WERI-Rb-1 (cell line): Measurements from ENCODE around the gene PRKCZ.

ENCODE experiments used
- DNase-seq: peaks from one replicate; pipeline ENCODE4 v3.0.0-alpha.2; 2020
- H3K27ac ChIP-seq: fragments of 250-450 bp; sonication (Bioruptor Pico); 2 replicates; pipeline ENCODE4 v1.5.1; 2020; ENCODE audit warnings: mild to moderate bottlenecking, moderate library complexity
- H3K27me3 ChIP-seq: fragments of 250-450 bp; sonication (Bioruptor Pico); 2 replicates; pipeline ENCODE4 v1.5.1; 2021; ENCODE audit warnings: mild to moderate bottlenecking, low read depth, moderate library complexity; ENCODE audit not compliant: insufficient read depth, severe bottlenecking
- H3K36me3 ChIP-seq: fragments of 250-450 bp; sonication (Bioruptor Pico); 2 replicates; pipeline ENCODE4 v1.5.1; 2020; ENCODE audit warnings: mild to moderate bottlenecking, moderate library complexity
- H3K4me3 ChIP-seq: 2 replicates; pipeline ENCODE4 v1.5.1; 2011; ENCODE audit warnings: low read depth, mild to moderate bottlenecking, control low read depth, low read length
- H3K9me3 ChIP-seq: fragments of 250-450 bp; sonication (Bioruptor Pico); 2 replicates; pipeline ENCODE4 v1.5.1; 2021; ENCODE audit warnings: mild to moderate bottlenecking, moderate library complexity; ENCODE audit not compliant: severe bottlenecking
- TF ChIP-seq, protein P1 (sequence below): IDR thresholded peaks from 2 replicates; pipeline ENCODE4 v1.5.1; 2011; ENCODE audit warnings: low read depth, mild to moderate bottlenecking, control low read depth, inconsistent platforms, low read length

The PRKCZ gene

DNA sequence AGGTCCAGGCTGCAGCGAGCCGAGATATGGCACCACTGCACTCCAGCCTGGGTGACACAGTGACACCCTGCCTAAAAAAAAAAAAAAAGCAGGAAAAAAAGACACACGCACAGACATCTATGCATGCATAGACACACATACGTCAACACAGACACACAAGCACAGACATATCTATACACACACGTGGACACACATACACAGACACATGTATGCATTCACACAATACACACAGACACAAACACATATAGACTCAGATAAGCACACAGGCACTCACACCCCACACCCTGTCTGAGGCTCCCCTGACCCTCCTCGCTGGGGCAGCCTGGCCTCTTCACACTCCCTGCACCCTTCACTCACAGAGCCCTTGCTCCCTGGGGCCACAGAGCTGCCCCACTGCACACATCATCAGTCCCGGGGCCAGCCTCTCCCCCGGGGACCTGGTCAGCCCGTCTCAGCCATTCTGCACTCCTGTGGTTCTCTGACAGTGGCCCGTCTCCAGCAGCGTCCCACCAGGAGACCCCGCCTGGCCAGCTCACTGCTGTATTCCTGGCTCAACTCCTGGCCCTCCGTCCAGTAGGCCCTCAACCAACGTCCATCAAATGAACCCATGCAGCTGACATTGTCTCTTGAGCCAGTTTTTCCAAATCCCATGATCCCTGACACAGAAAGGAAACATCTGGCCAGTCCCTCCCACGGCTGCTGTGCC is 4.6 kb upstream of the PRKCZ start:
- TF ChIP-seq, protein P1, sequence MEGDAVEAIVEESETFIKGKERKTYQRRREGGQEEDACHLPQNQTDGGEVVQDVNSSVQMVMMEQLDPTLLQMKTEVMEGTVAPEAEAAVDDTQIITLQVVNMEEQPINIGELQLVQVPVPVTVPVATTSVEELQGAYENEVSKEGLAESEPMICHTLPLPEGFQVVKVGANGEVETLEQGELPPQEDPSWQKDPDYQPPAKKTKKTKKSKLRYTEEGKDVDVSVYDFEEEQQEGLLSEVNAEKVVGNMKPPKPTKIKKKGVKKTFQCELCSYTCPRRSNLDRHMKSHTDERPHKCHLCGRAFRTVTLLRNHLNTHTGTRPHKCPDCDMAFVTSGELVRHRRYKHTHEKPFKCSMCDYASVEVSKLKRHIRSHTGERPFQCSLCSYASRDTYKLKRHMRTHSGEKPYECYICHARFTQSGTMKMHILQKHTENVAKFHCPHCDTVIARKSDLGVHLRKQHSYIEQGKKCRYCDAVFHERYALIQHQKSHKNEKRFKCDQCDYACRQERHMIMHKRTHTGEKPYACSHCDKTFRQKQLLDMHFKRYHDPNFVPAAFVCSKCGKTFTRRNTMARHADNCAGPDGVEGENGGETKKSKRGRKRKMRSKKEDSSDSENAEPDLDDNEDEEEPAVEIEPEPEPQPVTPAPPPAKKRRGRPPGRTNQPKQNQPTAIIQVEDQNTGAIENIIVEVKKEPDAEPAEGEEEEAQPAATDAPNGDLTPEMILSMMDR, result no peak
- no peak for DNase-seq
- H3K36me3 ChIP-seq, result no peaks in the 10 kb centered on the region
- H3K4me3 ChIP-seq, result no peak overlapping the region
- no peaks in the 10 kb centered on the region for H3K9me3 ChIP-seq
- H3K27ac ChIP-seq, result no peak overlapping the region
- no peaks in the 10 kb centered on the region for H3K27me3 ChIP-seq

GRCh38 chr1:2046174-2046917 is 3.9 kb upstream of the PRKCZ start:
- DNase-seq, result peak; percentile 92
- Histone ChIP-seq H3K4me3 (no peak overlapping the region), H3K9me3 (no peaks in the 10 kb centered on the region), H3K36me3 (no peaks in the 10 kb centered on the region), H3K27ac (no peak overlapping the region), H3K27me3 (no peaks in the 10 kb centered on the region)
- TF ChIP-seq, protein P1, result peak; percentile 98

DNA sequence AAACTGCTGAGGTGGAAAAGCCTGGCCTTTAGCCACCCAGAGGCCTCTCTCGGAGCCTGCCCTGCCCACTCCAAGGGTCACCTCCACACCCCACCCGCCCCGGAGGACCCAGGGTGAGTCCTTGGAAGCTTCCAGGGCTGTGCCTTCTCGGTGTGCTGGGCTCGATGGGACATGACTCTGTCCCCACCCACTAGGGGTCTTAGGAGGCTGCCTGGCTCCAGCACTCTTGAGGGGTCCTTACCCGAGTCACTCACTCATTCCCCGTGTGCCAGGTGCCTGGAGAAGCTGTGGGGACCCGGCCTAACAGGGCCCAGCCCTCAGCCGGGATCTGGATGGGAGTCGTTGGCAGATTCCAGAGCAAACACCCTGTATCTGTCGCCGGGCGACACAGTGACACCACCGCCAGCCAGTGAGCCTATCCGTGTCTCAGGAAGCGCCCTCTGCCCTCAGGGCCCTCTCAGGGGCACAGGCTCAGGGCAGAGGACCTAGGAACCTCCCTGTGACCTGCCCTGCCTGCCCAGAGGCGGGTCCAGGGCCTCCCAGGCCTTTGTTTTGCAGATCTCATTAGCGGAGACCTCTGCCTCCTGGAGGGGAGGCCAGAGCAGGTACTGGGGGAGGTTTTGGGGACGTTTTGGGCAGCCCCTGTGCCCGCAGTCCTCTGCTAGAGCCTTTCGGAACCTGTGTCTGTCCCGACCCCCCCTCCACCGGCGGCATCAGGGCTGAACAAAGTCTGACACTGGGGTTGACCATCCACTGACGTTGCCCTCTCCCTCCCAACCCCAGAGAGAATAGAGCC is 3.1 kb upstream of the PRKCZ start:
- Histone ChIP-seq H3K4me3 (no peak overlapping the region), H3K27ac (no peak overlapping the region), H3K36me3 (no peaks in the 10 kb centered on the region), H3K27me3 (no peaks in the 10 kb centered on the region), H3K9me3 (no peaks in the 10 kb centered on the region)
- TF ChIP-seq, protein P1, result no peak
- DNase-seq, result no peak

DNA sequence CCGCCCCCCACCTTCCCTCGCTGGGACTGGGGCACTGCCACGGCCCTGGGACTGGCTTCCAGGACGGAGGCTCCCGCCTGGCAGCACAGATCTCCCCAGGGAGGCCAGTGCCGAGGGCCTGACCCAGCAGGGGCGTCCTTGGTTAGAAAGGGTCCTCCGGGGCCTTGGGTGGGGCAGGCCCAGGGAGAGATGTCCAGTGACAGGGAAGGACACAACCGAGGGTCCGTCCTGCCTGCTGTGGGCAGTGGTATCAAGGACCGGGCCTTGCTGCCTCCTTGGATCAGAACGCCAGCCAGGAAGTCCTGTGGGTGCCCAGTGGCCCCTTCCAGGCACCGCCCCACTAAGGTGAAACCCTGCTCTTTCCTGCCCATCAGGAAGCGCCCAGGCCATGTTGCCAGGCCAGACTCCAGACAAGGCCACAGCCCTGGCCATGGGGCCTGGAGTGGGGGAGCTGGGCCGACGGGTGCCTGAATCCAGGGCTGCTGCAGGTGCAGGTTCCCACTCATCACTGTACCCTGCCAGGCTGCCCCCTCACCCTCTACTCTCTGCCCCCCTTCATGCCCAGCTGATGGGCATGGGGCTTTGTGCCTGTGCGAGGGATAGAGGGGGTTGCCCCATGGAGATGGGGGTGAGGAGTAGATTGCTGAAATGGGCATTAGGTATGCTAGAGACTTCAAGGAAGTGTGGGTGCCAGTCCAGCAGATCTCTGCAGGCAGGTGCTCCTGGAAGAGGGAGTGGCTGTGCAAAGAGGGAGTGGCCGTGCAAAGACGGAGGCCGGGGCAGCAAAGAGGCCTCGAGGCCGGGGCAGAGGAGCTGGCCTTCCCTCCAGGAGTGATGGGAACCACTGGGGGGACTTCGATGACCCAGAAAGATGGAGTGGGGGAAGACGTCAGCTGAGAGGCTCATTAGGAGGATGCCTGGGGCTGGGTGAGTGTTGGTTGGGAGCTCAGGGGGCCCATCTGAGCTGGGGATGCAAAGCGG is 2.2 kb upstream of the PRKCZ start:
- TF ChIP-seq, protein P1, result no peak
- H3K36me3 ChIP-seq, result no peaks in the 10 kb centered on the region
- no peaks in the 10 kb centered on the region for H3K27me3 ChIP-seq
- no peak overlapping the region for H3K27ac ChIP-seq
- DNase-seq, result no peak
- no peak overlapping the region for H3K4me3 ChIP-seq
- no peaks in the 10 kb centered on the region for H3K9me3 ChIP-seq

DNA sequence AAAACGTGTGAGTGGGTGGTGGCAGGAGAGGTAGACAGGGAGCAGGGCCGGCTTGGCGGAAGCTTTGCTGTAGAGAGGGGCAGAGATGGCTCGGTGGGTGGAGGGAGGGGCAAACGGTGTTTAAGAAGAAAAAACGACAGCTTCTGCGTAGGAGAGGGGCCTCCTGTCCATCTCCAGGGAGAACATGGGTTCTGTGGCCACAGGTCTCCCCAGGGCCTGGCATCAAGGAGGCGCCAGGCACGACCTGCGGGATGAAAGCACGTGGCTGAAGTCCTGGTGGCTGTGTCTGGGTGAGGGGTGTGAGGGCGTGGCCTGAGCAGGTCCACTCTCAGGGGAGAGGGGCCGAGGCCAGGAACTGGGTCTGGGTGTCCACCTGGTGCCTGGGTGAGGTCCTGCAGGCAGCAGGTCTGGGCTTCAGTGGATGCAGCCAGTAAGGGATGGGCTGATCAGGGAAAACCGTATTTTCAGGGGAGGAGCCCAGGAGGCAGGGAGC is 940 bp upstream of the PRKCZ start:
- H3K4me3 ChIP-seq, result peak overlapping the region; percentile 86
- TF ChIP-seq, protein P1, result peak; percentile 82
- no peaks in the 10 kb centered on the region for H3K36me3 ChIP-seq
- H3K9me3 ChIP-seq, result no peaks in the 10 kb centered on the region
- no peaks in the 10 kb centered on the region for H3K27me3 ChIP-seq
- H3K27ac ChIP-seq, result peak overlapping the region; percentile 82
- peak; percentile 93 for DNase-seq
